Hindlimb muscle (tissue), 1 donor: Measurements from ENCODE around the gene OCA2. TPM values are rescaled to one million over a fixed set of nuclear protein-coding genes. Genes with fewer than 3 reads are reported as not detected.

Experiments
- polyA plus RNA-seq: library from polyadenylated mRNA; unstranded; fragments of 120-200 nt; gene quantifications from one replicate; pipeline ENCODE4 v1.2.1, GENCODE V29; 2013; ENCODE audit not compliant: insufficient read length

OCA2 gene
- polyA plus RNA-seq, 1 donor: 4.5 TPM

Other genes with a start within 250 kb of the OCA2 start
- gene HERC2, start 222.9 kb upstream of the OCA2 start, polyA plus RNA-seq: 38.3 TPM